Heart left ventricle (tissue), 16 donors: ENCODE measurements around the gene SYP. TPM values are rescaled to one million over a fixed set of nuclear protein-coding genes. Genes with fewer than 3 reads are reported as not detected.

Source experiments
- ATAC-seq, 4 donors: fragments of 200-7000 bp; cut with Tn5 transposase; one replicate each; pipeline ENCODE4 v1.9.1; 2020 to 2022; ENCODE audit warnings: moderate library complexity in 4 of 4, mild to moderate bottlenecking in 3 of 4, moderate number of reproducible peaks in 1 of 4
- DNase-seq, 5 donors: peaks; one replicate each; pipeline ENCODE4 v3.0.0-alpha.2; 2020
- H3K27ac ChIP-seq, 12 donors: fragments of 200-600 bp; sonication (generic) in 4 of 12; one replicate each; pipeline versions ENCODE4 v1.5.0 to v1.8.0; 2016 to 2022; ENCODE audit warnings: mild to moderate bottlenecking in 2 of 12
- H3K27me3 ChIP-seq, 9 donors: fragments of 200-600 bp; sonication (generic) in 2 of 9; one replicate each; pipeline versions ENCODE4 v1.5.1 to v1.8.0; 2016 to 2022; ENCODE audit warnings: mild to moderate bottlenecking in 3 of 9
- H3K36me3 ChIP-seq, 9 donors: fragments of 200-600 bp; sonication (generic) in 2 of 9; one replicate each; pipeline versions ENCODE4 v1.5.0 to v1.8.0; 2018 to 2022; ENCODE audit warnings: mild to moderate bottlenecking in 2 of 9
- H3K4me1 ChIP-seq, 12 donors: fragments of 200-600 bp; sonication (generic) in 4 of 12; one replicate each; pipeline versions ENCODE4 v1.5.0 to v1.8.0; 2016 to 2022; ENCODE audit warnings: mild to moderate bottlenecking in 3 of 12
- H3K4me3 ChIP-seq, 12 donors: fragments of 200-600 bp; sonication (generic) in 4 of 12; one replicate each; pipeline versions ENCODE4 v1.5.0 to v1.8.0; 2017 to 2022; ENCODE audit warnings: mild to moderate bottlenecking in 9 of 12, moderate library complexity in 4 of 12
- H3K9me3 ChIP-seq, 12 donors: fragments of 200-600 bp; sonication (generic) in 4 of 12; one replicate each; pipeline versions ENCODE4 v1.5.0 to v1.8.0; 2016 to 2022; ENCODE audit warnings: mild to moderate bottlenecking in 1 of 12
- POLR2A ChIP-seq, 2 donors: fragments of 450-650 bp; IDR thresholded peaks; one replicate each; pipeline ENCODE4 v1.6.1; 2017; ENCODE audit warnings: antibody characterized with exemption in 2 of 2, mild to moderate bottlenecking in 2 of 2, moderate library complexity in 2 of 2
- WGBS, 4 donors: extraction: QIAGEN DNeasy Blood & Tissue Kit in 2 of 4; methylation state at CpG; one replicate each; pipeline versions ENCODE4 v1.1.5 to v1.1.7; 2013 to 2018; 5-methylcytosine and 5-hydroxymethylcytosine counted together
- intact Hi-C, 10 donors: fragments of 100-400 bp; cut with DNase I; formaldehyde crosslinking; loops; one replicate each; pipeline versions ENCODE4 v1.11.1 to v1.14.2; 2022
- polyA plus RNA-seq, 2 donors: library from polyadenylated mRNA; stranded (reverse); fragments of 200-250 nt; gene quantifications; one replicate each; pipeline ENCODE4 v1.2.3, GENCODE V29; 2013
- total RNA-seq, 9 donors: library from RNA; depleted of rRNA in 2 of 9; stranded (reverse); fragments of >200 nt in 2 of 9; fragmentation: NEBNext Ultra II Directional in 3 of 9; extraction: Animal tissue kit (Norgen Biotek cat#: 25700) in 3 of 9; gene quantifications; one replicate each; pipeline versions ENCODE4 v1.1.0 to v1.2.4, GENCODE V29; 2016 to 2023
- TF ChIP-seq, protein P1 (sequence below), 12 donors: fragments of 200-600 bp; sonication (generic) in 4 of 12; IDR thresholded peaks; one replicate each; pipeline versions ENCODE4 v1.5.0 to v1.8.0; 2018 to 2022; ENCODE audit warnings: antibody characterized with exemption in 12 of 12, mild to moderate bottlenecking in 5 of 12
- donor health status: ischemic (EF 13 %, LVEDD 7.1; RV severe dilation, severe dysfunction).
- donor health status: healthy with polysubstance abuse.
- donor health status: DM: no; HTN: yes; CAD: no.
- donor health status: DM: no; HTN: no; CAD: no.
- donor health status: ischemic (EF 25% LVEDD 6.9; RV normal size, moderate dysfunction).
- donor health status: ischemic (EF 25% LVEDD 5.7; RV mildly dilated, moderate dysfunction).
- donor health status: healthy.
- donor health status: DM: yes; HTN: yes; CAD: no.
- donor health status: ischemic (EF 35%, LVEDD 5.7; RV mildly dilated, moderate dysfunction).
- donor health status: nonischemic (EF 11% LVEDD 7.7; RV severe dilation, severe dysfunction).
- donor health status: DM: yes; HTN: yes; CAD: no.
- donor health status: PGD.
- donor health status: ischemic (EF 29% LVEDD 5.4; RV normal size, mild dysfunction).
- donor health status: nonischemic (EF 23%, LVEDD 6.1; RV moderate dilation, normal function).

Gene SYP
- total and polyA plus RNA-seq, 11 donors = 0.49 to 3.7 (median 1.3) TPM

DNA sequence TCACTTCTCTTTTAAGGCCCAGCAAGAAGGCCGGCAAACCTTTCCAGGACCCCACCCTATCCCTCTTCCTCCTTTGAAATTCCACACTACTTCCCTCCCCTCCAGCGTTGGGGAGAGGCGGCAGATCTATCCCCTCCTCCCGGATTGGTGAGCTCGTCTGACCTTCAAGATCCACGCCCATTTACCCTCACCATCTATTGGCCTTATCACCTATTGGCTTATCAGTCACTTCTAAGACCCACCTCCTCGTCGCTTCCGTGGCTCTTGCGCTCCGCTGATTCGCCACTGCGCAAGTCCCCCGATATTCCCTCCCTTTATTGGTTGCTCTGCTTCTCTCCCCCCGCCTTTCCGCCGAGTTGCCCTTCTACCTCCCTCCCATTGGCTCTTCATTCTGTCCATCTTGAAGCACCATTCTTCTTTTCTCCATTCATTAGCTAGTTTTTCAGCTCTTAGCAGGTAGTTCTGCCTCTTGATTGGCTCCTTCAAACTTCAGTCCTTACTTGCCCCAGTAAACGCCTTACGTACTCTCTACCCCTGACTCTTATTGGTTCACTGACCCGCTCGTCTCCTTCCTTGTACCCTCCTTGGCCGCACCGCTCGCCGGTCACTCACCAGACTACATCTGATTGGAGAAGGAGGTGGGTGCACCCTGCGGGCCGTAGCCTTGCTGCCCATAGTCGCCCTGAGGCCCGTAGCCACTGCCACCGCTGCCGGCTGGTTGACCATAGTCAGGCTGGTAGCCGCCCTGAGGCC lies 9.0 kb downstream of the SYP start:
- H3K27ac ChIP-seq = peak overlapping the region; percentile 78 to 92 (median 88)
- peaks cover 0 to 14% (median 2%) of the 10 kb centered on the region in 12 donors for H3K4me1 ChIP-seq
- peak in 1 of 2 donors; percentile 89 for TF ChIP-seq POLR2A (IDR thresholded peaks at IDR 0.05)
- TF ChIP-seq, protein P1, sequence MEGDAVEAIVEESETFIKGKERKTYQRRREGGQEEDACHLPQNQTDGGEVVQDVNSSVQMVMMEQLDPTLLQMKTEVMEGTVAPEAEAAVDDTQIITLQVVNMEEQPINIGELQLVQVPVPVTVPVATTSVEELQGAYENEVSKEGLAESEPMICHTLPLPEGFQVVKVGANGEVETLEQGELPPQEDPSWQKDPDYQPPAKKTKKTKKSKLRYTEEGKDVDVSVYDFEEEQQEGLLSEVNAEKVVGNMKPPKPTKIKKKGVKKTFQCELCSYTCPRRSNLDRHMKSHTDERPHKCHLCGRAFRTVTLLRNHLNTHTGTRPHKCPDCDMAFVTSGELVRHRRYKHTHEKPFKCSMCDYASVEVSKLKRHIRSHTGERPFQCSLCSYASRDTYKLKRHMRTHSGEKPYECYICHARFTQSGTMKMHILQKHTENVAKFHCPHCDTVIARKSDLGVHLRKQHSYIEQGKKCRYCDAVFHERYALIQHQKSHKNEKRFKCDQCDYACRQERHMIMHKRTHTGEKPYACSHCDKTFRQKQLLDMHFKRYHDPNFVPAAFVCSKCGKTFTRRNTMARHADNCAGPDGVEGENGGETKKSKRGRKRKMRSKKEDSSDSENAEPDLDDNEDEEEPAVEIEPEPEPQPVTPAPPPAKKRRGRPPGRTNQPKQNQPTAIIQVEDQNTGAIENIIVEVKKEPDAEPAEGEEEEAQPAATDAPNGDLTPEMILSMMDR (IDR thresholded peaks at IDR 0.05) = no peak
- no peaks in the 10 kb centered on the region for H3K9me3 ChIP-seq
- intact Hi-C loops = loop anchor here in 4 of 10 donors (5.0 to 10.0 kb wide), 4 partner anchors 74 to 734 kb away; partner anchors contain the start of genes PPP1R3F (in 2 of the 4), CLCN5 (in 1 of the 4) and FOXP3 (in 1 of the 4)
- peak; percentile 90 to 93 (median 92) for ATAC-seq
- peak; percentile 91 to 94 (median 94) for DNase-seq
- peak overlapping the region; percentile 57 to 96 (median 72) for H3K4me3 ChIP-seq
- H3K27me3 ChIP-seq = no peaks in the 10 kb centered on the region
- WGBS, 4 donors = 0 to 45% (median 20%) methylated on average over 32 of the region's 32 CpGs
- no peaks in the 10 kb centered on the region for H3K36me3 ChIP-seq

DNA sequence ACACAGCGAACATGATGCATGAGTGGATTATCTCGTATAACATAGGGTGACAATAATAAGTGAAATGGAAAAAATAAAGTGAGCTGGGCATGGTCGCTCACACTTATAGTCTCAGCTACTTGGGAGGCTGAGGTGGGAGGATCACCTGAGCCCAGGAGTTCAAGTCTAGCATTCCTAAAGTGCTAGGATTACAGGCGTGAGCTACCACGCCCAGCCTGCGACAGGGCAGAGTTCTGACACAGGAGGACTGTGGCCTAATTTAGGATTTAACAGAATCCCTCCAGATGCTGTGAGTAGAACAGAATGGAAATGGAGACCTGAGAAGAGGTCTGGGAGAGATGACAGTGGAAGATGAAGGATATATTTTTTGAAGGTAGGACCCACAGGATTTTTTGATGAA lies 10.4 kb downstream of the SYP start:
- Histone ChIP-seq H3K27ac (peak overlapping the region in 11 of 12 donors; percentile 78 to 92 (median 86)), H3K9me3 (no peaks in the 10 kb centered on the region), H3K27me3 (no peaks in the 10 kb centered on the region), H3K4me1 (peaks cover 0 to 23% (median 6%) of the 10 kb centered on the region in 12 donors), H3K4me3 (peak overlapping the region in 4 of 12 donors; percentile 48 to 70 (median 57)), H3K36me3 (no peaks in the 10 kb centered on the region)
- ATAC-seq (no peak), DNase-seq (no peak)
- intact Hi-C loops = loop anchor here in 4 of 10 donors (5.0 to 10.0 kb wide), 4 partner anchors 75 to 735 kb away; partner anchors contain the start of genes PPP1R3F (in 2 of the 4), CLCN5 (in 1 of the 4) and FOXP3 (in 1 of the 4)
- WGBS, 4 donors = 78 to 87% (median 80%) methylated on average over 6 of the region's 6 CpGs
- TF ChIP-seq, protein P1 (IDR thresholded peaks at IDR 0.05) = no peak
- no peak for TF ChIP-seq POLR2A (IDR thresholded peaks at IDR 0.05)

DNA sequence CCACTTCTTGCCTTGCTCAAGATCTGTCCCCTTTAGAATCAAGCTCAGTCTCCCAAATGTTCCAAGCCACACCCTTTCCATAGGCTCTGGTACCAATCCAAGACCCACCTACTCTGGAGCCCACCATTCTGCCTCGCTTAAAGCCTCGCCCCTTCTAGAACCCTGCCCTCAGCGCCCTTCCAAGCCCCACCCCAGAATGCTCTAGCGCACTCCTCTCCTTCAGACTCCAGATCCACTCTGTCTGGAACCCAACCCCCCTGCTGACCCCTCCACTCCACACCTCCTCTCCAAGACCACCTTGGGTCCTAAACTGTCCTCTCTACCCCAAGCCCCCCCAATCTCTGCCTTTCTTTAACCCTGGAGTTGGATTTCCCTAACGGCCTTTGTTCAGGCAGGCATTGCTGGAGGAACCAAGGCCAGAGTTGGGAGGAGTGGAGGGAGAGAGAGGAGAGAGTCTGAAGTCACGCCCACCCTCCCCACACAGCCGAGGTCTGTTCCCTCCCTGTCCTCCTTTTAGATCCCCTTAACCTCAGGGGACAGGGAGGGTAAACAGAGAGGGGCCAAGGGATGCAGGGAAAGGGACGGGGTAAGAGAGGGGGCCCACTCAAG lies 11.4 kb downstream of the SYP start:
- peaks cover 0 to 27% (median 7%) of the 10 kb centered on the region in 12 donors for H3K4me1 ChIP-seq
- H3K27ac ChIP-seq = no peak overlapping the region
- intact Hi-C loops = no loop called here
- no peaks in the 10 kb centered on the region for H3K27me3 ChIP-seq
- peaks cover 0 to under 1% (median 0%) of the 10 kb centered on the region in 9 donors for H3K36me3 ChIP-seq
- no peaks in the 10 kb centered on the region for H3K9me3 ChIP-seq
- TF ChIP-seq POLR2A (IDR thresholded peaks at IDR 0.05) = no peak
- TF ChIP-seq, protein P1 (IDR thresholded peaks at IDR 0.05) = no peak
- DNase-seq (no peak), ATAC-seq (no peak)
- no peak overlapping the region for H3K4me3 ChIP-seq
- 66 to 71% (median 69%) methylated on average over 8 of the region's 8 CpGs for WGBS, 4 donors

DNA sequence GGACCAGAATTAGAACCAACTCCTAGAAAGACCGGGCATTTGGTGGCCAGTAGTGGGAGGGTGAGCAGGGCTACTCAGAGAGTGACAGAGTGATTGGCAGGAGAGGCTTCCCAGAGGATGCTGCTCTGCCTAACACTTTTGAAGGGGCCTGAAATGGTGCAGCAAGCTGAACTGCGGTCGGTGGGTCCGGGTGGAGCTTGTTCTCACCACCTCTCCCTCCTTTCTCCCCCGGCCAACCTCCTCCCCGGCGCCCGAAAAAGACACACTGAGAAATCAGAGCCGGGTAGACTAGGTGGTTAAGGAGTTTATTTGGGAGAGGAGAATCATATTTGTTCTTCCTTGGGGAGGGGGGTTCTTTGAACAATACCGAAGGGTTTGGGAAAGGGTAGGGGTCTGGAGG lies 12.5 kb downstream of the SYP start:
- peaks cover 0 to 10% (median 7%) of the 10 kb centered on the region in 9 donors for H3K36me3 ChIP-seq
- peak overlapping the region in 1 of 12 donors; percentile 84 for H3K27ac ChIP-seq
- intact Hi-C loops = loop anchor here in 1 of 10 donors (2.0 kb wide), 1 partner anchor 21 kb away; no protein-coding TSS in a partner anchor
- DNase-seq = no peak
- 72 to 81% (median 74%) methylated on average over 10 of the region's 10 CpGs for WGBS, 4 donors
- TF ChIP-seq POLR2A (IDR thresholded peaks at IDR 0.05) = no peak
- TF ChIP-seq, protein P1 (IDR thresholded peaks at IDR 0.05) = no peak
- no peaks in the 10 kb centered on the region for H3K27me3 ChIP-seq
- no peaks in the 10 kb centered on the region for H3K9me3 ChIP-seq
- peaks cover 0 to 27% (median 7%) of the 10 kb centered on the region in 12 donors for H3K4me1 ChIP-seq
- ATAC-seq = no peak
- no peak overlapping the region for H3K4me3 ChIP-seq
